Astrocyte (in vitro differentiated cells and primary cell): Measurements from ENCODE around the gene TRIP13.

Experiments used
- CTCF ChIP-seq: IDR thresholded peaks from 2 replicates; pipeline ENCODE4 v1.5.1; 2011; ENCODE audit warnings: low read depth, mild to moderate bottlenecking, inconsistent platforms, low read length, moderate library complexity; ENCODE audit not compliant: insufficient read depth
- EZH2 ChIP-seq: IDR thresholded peaks from 2 replicates; pipeline ENCODE4 v1.6.1; 2012; ENCODE audit warnings: mild to moderate bottlenecking, low read length, inconsistent platforms; ENCODE audit not compliant: insufficient read depth

- no peak for TF ChIP-seq CTCF
- no peak for TF ChIP-seq EZH2
Measured at GRCh38 chr5:880816-881550, 11.7 kb upstream of the TRIP13 start.
